Neural cell (in vitro differentiated cells): Measurements from ENCODE around the gene ACBD6. TPM values are rescaled to one million over a fixed set of nuclear protein-coding genes. Genes with fewer than 3 reads are reported as not detected.

Source experiments
- H2AFZ ChIP-seq: fragments of 200-600, 300-800 bp; sonication (generic), shearing (Covaris generic); 2 replicates; pipeline ENCODE4 v1.6.0; 2014; ENCODE audit warnings: low read depth, mild to moderate bottlenecking, antibody characterized with exemption, low read length, moderate library complexity
- H3F3A ChIP-seq: fragments of 200-600 bp; shearing (Covaris generic); 2 replicates; pipeline ENCODE4 v1.6.1; 2016; ENCODE audit warnings: mild to moderate bottlenecking, moderate library complexity, mixed read lengths, antibody characterized with exemption, low read length; ENCODE audit not compliant: insufficient read depth, poor library complexity, severe bottlenecking
- H3K27ac ChIP-seq: fragments of 200-600, 300-800 bp; sonication (generic), shearing (Covaris generic); 2 replicates; pipeline ENCODE4 v1.5.1; 2014; ENCODE audit warnings: mild to moderate bottlenecking, low read length, moderate library complexity
- H3K27me3 ChIP-seq: fragments of 300-800, 200-600 bp; sonication (generic), shearing (Covaris generic); 2 replicates; pipeline ENCODE4 v1.6.0; 2014; ENCODE audit warnings: mild to moderate bottlenecking, low read depth, low read length, moderate library complexity; ENCODE audit not compliant: insufficient read depth
- H3K36me3 ChIP-seq: fragments of 300-800, 200-600 bp; sonication (generic), shearing (Covaris generic); 2 replicates; pipeline ENCODE4 v1.5.1; 2014; ENCODE audit warnings: mild to moderate bottlenecking, antibody characterized with exemption, low read length, moderate library complexity; ENCODE audit not compliant: insufficient read depth
- H3K4me2 ChIP-seq: fragments of 300-800, 200-600 bp; sonication (generic), shearing (Covaris generic); 2 replicates; pipeline ENCODE4 v1.6.0; 2014; ENCODE audit warnings: mild to moderate bottlenecking, low read length
- H3K4me3 ChIP-seq: fragments of 300-800, 200-600 bp; sonication (generic), shearing (Covaris generic); 2 replicates; pipeline ENCODE4 v1.5.1; 2014; ENCODE audit warnings: mild to moderate bottlenecking, low read length, moderate library complexity
- H3K79me2 ChIP-seq: fragments of 200-600 bp; shearing (Covaris generic); replicated peaks from 2 replicates; pipeline ENCODE4 v1.6.0; 2014; ENCODE audit warnings: mild to moderate bottlenecking, low read length, moderate library complexity; ENCODE audit not compliant: insufficient read depth
- H3K9ac ChIP-seq: fragments of 300-800, 200-600 bp; sonication (generic), shearing (Covaris generic); 2 replicates; pipeline ENCODE4 v1.6.1; 2016; ENCODE audit warnings: mild to moderate bottlenecking, low read length, mixed read lengths
- H3K9me2 ChIP-seq: fragments of 200-600 bp; shearing (Covaris generic); 2 replicates; pipeline ENCODE4 v1.6.1; 2016; ENCODE audit warnings: mild to moderate bottlenecking, low read length, mixed read lengths; ENCODE audit not compliant: insufficient read depth
- H3K9me3 ChIP-seq: fragments of 200-600, 300-800 bp; sonication (generic), shearing (Covaris generic); 2 replicates; pipeline ENCODE4 v1.6.1; 2016; ENCODE audit warnings: mild to moderate bottlenecking, mixed run types, low read length, moderate library complexity, mixed read lengths
- H4K20me1 ChIP-seq: fragments of 200-600 bp; shearing (Covaris generic); 2 replicates; pipeline ENCODE4 v1.6.1; 2016; ENCODE audit warnings: mild to moderate bottlenecking, mixed run types; ENCODE audit not compliant: insufficient read depth
- CTCF ChIP-seq: fragments of 450-650 bp; IDR thresholded peaks from 2 replicates; pipeline ENCODE4 v1.5.1; 2014; ENCODE audit warnings: antibody characterized with exemption, mild to moderate bottlenecking, moderate library complexity; ENCODE audit not compliant: poor library complexity, severe bottlenecking
- EP300 ChIP-seq: fragments of 450-650 bp; conservative IDR thresholded peaks from 2 replicates; pipeline ENCODE4 v1.6.1; 2014; ENCODE audit warnings: antibody characterized with exemption, mild to moderate bottlenecking, moderate library complexity; ENCODE audit not compliant: poor library complexity, severe bottlenecking
- EZH2 ChIP-seq: fragments of 200-600, 300-800 bp; shearing (Covaris generic), sonication (generic); IDR thresholded peaks from 2 replicates; pipeline ENCODE4 v1.6.1; 2014; ENCODE audit warnings: antibody characterized with exemption, low read length, borderline replicate concordance, mild to moderate bottlenecking; ENCODE audit not compliant: insufficient read depth, poor library complexity, severe bottlenecking
- MXI1 ChIP-seq: fragments of 450-650 bp; conservative IDR thresholded peaks from 2 replicates; pipeline ENCODE4 v1.6.1; 2014; ENCODE audit warnings: antibody characterized with exemption, mild to moderate bottlenecking; ENCODE audit not compliant: poor library complexity, severe bottlenecking
- POLR2AphosphoS5 ChIP-seq: IDR thresholded peaks from 2 replicates; pipeline ENCODE4 v1.6.1; 2012
- RAD21 ChIP-seq: fragments of 450-650 bp; conservative IDR thresholded peaks from 2 replicates; pipeline ENCODE4 v1.6.1; 2014; ENCODE audit warnings: antibody characterized with exemption, mild to moderate bottlenecking, moderate library complexity
- REST ChIP-seq: IDR thresholded peaks from 2 replicates; pipeline ENCODE4 v1.6.1; 2012; ENCODE audit warnings: borderline replicate concordance
- TAF1 ChIP-seq: IDR thresholded peaks from 2 replicates; pipeline ENCODE4 v1.6.1; 2012; ENCODE audit warnings: low read depth
- polyA plus RNA-seq: library from polyadenylated mRNA; depleted of rRNA; stranded (reverse); fragments of >200 nt; gene quantifications from 2 replicates; pipeline ENCODE4 v1.2.3, GENCODE V29; 2014

ACBD6 gene
- polyA plus RNA-seq, 1 donor from 2014 or later = 92.4 TPM

GRCh38 chr1:180536821-180537372 lies 34.5 kb upstream of the ACBD6 start:
- no peaks in the 10 kb centered on the region for H3K9me2 ChIP-seq
- no peak overlapping the region for H3K9ac ChIP-seq
- no peak for TF ChIP-seq RAD21
- TF ChIP-seq POLR2AphosphoS5 = no peak
- TF ChIP-seq EZH2 = no peak
- TF ChIP-seq MXI1 = no peak
- TF ChIP-seq EP300 = no peak
- TF ChIP-seq REST = no peak
- no peaks in the 10 kb centered on the region for H3F3A ChIP-seq
- no peak overlapping the region for H2AFZ ChIP-seq
- no peaks in the 10 kb centered on the region for H3K9me3 ChIP-seq
- no peaks in the 10 kb centered on the region for H3K27me3 ChIP-seq
- no peaks in the 10 kb centered on the region for H3K36me3 ChIP-seq
- H3K27ac ChIP-seq = no peak overlapping the region
- H3K79me2 ChIP-seq = no peaks in the 10 kb centered on the region
- no peak overlapping the region for H3K4me2 ChIP-seq
- H3K4me3 ChIP-seq = no peak overlapping the region
- H4K20me1 ChIP-seq = no peaks in the 10 kb centered on the region

GRCh38 chr1:180535418-180535999 lies 33.1 kb upstream of the ACBD6 start:
- no peaks in the 10 kb centered on the region for H4K20me1 ChIP-seq
- H3K27me3 ChIP-seq = no peaks in the 10 kb centered on the region
- no peak overlapping the region for H3K27ac ChIP-seq
- no peak overlapping the region for H3K4me2 ChIP-seq
- H3K9ac ChIP-seq = no peak overlapping the region
- no peak overlapping the region for H3K4me3 ChIP-seq
- no peaks in the 10 kb centered on the region for H3F3A ChIP-seq
- H3K36me3 ChIP-seq = no peaks in the 10 kb centered on the region
- H2AFZ ChIP-seq = no peak overlapping the region
- no peak for TF ChIP-seq CTCF
- TF ChIP-seq TAF1 = no peak
- no peak for TF ChIP-seq MXI1
- no peak for TF ChIP-seq EP300
- TF ChIP-seq POLR2AphosphoS5 = no peak
- TF ChIP-seq REST = no peak
- TF ChIP-seq RAD21 = no peak
- no peak for TF ChIP-seq EZH2
- H3K79me2 ChIP-seq = no peaks in the 10 kb centered on the region
- no peaks in the 10 kb centered on the region for H3K9me2 ChIP-seq
- no peaks in the 10 kb centered on the region for H3K9me3 ChIP-seq
